Glomerular endothelial cell (primary cell): Measurements from ENCODE around the gene DBI. TPM values are rescaled to one million over a fixed set of nuclear protein-coding genes. Genes with fewer than 3 reads are reported as not detected.
"Not testable (repeated sequence)": the region's sequence is repeated elsewhere in the genome, so short reads cannot be mapped to it uniquely, and the experiment has no call there.

Experiments used
- DNase-seq: peaks from one replicate; pipeline ENCODE4 v3.0.0-alpha.2; 2011; ENCODE audit warnings: low read depth, low spot score; ENCODE audit errors: extremely low read depth
- total RNA-seq: library from RNA; depleted of rRNA; stranded (reverse); fragments of >200 nt; gene quantifications from 2 replicates; pipeline ENCODE4 v1.2.3, GENCODE V29; 2015

The DBI gene
- total RNA-seq, 1 donor from 2014 or later, result 162 TPM

- DNase-seq, result no peak
Measured at GRCh38 chr2:119364798-119365197, 2.0 kb upstream of the DBI start.

GRCh38 chr2:119365436-119365835 is 1.3 kb upstream of the DBI start:
- no peak for DNase-seq

- DNase-seq, result no peak
Measured at GRCh38 chr2:119366161-119366648, 572 bp upstream of the DBI start.

GRCh38 chr2:119367472-119368099 is 809 bp downstream of the DBI start:
- no peak for DNase-seq

- DNase-seq, result no peak
Measured at GRCh38 chr2:119369845-119370244, 3.1 kb downstream of the DBI start.

- no peak for DNase-seq
Measured at GRCh38 chr2:119371111-119371510, 4.3 kb downstream of the DBI start.

GRCh38 chr2:119372778-119373568 is 6.2 kb downstream of the DBI start:
- DNase-seq, result no peak

GRCh38 chr2:119373907-119374745 is 7.3 kb downstream of the DBI start:
- not testable (repeated sequence) for DNase-seq

GRCh38 chr2:119376406-119376805 is 9.6 kb downstream of the DBI start:
- not testable (repeated sequence) for DNase-seq

- no peak for DNase-seq
Measured at GRCh38 chr2:119376810-119377209, 10.0 kb downstream of the DBI start.

- DNase-seq, result no peak
Measured at GRCh38 chr2:119377294-119377992, 10.7 kb downstream of the DBI start.

- DNase-seq, result no peak
Measured at GRCh38 chr2:119377993-119378345, 11.2 kb downstream of the DBI start.

GRCh38 chr2:119378566-119378965 is 11.8 kb downstream of the DBI start:
- DNase-seq, result no peak

- no peak for DNase-seq
Measured at GRCh38 chr2:119383410-119384140, 16.8 kb downstream of the DBI start.

- DNase-seq, result no peak
Measured at GRCh38 chr2:119384971-119385370, 18.2 kb downstream of the DBI start.

- no peak for DNase-seq
Measured at GRCh38 chr2:119385466-119385865, 18.7 kb downstream of the DBI start.

GRCh38 chr2:119387381-119388129 is 20.8 kb downstream of the DBI start:
- no peak for DNase-seq

- DNase-seq, result no peak
Measured at GRCh38 chr2:119389615-119390306, 23.0 kb downstream of the DBI start.
